Epithelial cell of prostate (primary cell): ENCODE results near the gene ABLIM2.

Source experiments
- DNase-seq: peaks from one replicate; pipeline ENCODE4 v3.0.0-alpha.2; 2011; ENCODE audit warnings: low read depth, low spot score
- H3K27ac ChIP-seq: fragments of 450-650 bp; 2 replicates; pipeline ENCODE4 v1.5.1; 2017; ENCODE audit warnings: mild to moderate bottlenecking

The ABLIM2 gene

GRCh38 chr4:8078610-8079015, 80.0 kb downstream of the ABLIM2 start:
- H3K27ac ChIP-seq, result no peak overlapping the region
- DNase-seq, result no peak

GRCh38 chr4:8078109-8078494, 80.5 kb downstream of the ABLIM2 start:
- no peak for DNase-seq
- H3K27ac ChIP-seq, result no peak overlapping the region

GRCh38 chr4:8077181-8078108, 81.2 kb downstream of the ABLIM2 start:
- no peak for DNase-seq
- H3K27ac ChIP-seq, result no peak overlapping the region

- no peak overlapping the region for H3K27ac ChIP-seq
- no peak for DNase-seq
Measured at GRCh38 chr4:8076023-8076422, 82.6 kb downstream of the ABLIM2 start.

DNA sequence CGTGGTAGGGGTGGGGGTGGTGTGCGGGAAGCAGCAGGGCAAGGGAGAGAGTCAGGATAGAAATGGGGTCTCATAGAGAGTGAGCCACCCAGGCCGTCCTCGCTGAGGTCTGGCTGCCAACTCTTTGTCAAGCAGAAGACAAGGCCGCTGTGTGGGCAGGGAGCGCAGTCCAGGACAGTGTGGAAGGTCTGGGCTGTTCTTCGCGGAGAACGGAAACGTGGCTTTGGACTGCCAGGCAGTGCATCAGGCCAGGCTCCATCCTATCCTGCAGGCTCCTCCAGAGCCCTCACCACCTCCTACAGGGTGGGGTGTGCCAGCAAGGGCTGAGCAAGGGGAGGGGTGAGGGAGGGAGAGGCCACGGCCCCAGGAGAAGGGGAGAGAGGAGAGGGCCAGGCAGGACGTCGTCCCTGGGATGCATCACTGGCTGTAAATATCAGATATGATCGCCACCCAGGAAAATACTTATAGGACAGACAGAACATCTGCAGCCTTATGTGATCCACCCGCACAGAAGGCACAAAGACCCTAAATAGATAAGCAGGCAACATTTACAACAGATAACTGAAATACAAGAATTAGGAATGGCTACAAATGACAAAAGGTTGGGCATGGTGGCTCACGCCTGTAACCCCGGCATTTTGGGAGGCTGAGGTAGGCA, 85.3 kb downstream of the ABLIM2 start:
- H3K27ac ChIP-seq, result no peak overlapping the region

GRCh38 chr4:8072235-8072968, 86.2 kb downstream of the ABLIM2 start:
- no peak overlapping the region for H3K27ac ChIP-seq
- DNase-seq, result no peak

More for the DNA sequence above, 85.3 kb downstream of the ABLIM2 start:
- DNase-seq, result no peak

DNA sequence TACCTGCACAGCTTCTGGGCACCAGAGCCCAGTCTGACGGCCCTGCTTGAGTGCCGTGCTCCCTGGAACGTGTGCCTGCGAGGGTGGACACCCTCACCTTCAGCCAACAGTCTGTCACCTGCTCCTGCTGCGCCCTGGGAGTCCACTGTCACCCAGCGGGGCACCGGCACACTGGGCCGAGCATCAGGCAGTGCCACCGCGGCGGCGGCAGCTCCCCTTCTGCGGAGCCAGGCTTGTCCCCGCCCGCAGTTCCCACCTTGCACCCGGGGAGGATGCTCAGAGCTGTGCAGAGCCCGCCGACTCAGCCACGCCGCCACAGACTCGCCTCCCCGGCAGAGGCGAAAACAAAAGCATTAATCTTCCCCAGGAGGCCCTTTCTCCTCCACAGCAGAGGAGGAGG, 86.8 kb downstream of the ABLIM2 start:
- DNase-seq, result no peak
- H3K27ac ChIP-seq, result no peak overlapping the region

DNA sequence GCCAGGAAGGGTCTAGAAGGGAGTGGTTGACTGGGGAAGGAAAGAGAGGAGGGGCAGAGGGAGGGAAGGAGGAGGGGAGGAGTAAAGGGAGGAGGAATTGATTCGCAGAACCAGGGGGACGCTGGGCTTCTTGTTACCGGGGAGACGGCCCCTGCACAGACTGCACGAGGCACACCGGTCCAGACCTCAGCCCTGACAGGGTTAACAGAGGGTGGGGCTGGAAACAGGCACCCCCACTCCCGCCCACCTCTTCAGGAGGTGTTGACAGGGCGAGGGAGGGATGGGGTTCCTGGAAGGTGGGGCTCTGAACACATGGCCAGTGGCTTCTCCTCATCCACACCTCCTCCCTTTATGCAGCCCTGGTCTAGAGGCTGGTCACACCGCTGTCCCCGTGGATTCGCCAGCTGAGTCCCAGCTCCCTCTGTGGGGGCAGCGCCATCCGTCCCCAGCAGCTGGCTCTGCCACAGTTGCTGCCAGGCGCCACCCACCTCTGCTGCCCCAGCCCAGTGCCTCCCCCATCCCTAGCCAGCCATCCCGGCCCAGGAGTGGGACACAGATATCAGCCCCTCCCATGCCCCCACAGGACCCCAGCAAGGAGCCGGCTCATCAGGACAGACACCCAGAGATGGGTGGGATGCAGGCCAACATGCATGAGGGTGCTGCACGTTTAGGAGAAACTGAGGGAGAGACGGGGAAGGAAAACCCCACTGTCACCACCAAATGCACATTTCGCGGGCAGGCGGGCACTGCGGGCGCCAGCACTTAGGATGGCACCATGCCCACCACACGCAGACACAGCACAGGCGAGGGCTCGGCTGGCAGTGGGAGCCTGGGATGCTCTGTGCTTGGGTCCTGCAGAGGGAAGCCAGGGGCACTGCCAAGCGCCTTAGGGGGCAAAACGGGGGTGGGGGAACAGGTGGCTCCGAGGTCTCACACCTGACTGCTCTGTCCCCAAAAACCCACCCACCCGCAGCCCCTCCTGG, 87.6 kb downstream of the ABLIM2 start:
- no peak for DNase-seq
- no peak overlapping the region for H3K27ac ChIP-seq

DNA sequence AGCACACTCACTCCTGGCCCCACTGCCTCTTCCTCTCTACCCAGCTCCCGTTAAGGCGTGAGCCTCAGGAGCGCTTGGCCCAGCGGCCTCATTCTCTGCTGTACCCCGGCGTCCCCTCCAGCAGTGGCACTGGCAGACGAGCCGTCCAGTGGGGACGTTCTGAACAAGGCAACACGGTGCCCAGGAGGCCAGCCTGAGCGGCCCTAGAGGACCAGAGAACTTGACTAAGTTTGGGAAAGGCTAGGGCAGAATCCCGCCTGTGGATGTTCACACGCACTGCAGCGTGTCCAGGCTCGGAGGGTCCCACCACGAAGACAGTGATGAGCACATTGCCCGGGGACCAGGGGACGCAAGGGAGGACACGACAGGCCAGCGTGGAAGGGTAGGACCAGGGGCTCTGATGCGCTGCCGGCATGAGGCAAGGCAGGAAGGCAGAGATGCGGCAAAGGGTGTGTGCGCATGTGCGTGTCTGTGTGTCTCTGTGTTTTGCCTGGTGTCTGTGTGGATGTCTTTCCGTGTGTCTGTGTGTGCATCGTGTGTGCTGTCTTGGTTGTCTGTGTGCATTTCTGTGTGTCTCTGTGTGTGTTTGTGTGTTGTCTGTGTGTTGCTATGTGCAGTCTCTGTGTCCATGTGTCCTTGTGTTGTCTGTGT, 89.4 kb downstream of the ABLIM2 start:
- no peak overlapping the region for H3K27ac ChIP-seq
- DNase-seq, result no peak

GRCh38 chr4:8067945-8068896, 90.4 kb downstream of the ABLIM2 start:
- no peak for DNase-seq
- H3K27ac ChIP-seq, result no peak overlapping the region

DNA sequence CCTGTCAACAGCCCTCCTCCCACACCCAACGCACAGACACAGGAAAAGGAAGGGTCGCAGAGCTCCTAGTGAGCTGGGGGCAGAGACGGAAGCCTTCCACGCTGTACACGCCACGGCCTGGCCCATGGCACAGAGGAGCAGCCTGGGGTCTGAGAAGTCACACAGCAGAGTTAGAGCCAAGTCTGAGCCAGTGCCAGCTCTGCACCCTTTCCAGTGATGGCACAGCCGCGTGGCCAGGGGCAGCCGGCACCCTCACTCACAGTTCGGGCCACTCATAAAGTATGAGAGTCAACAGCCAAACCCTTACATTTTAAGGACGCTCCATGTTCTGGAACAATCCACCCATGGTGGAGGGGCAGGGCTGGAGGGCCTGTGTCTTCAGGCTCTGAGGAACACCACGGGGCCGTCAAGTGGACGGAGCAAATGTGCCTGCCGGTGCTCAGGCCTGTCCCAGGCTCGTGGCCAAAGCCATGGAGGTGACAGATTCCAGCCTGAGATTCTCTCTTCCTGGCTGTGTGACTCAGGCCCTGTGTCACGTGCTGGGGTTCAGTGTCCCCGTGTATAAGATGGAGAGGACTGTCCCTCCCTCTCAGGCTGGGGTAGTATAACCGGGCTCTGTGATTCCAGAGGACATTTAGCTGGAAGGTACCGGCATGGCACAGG, 91.2 kb downstream of the ABLIM2 start:
- no peak overlapping the region for H3K27ac ChIP-seq
- DNase-seq, result no peak

GRCh38 chr4:8066336-8066931, 92.2 kb downstream of the ABLIM2 start:
- DNase-seq, result no peak
- no peak overlapping the region for H3K27ac ChIP-seq

- H3K27ac ChIP-seq, result no peak overlapping the region
- DNase-seq, result no peak
Measured at GRCh38 chr4:8063974-8064563, 94.5 kb downstream of the ABLIM2 start.

GRCh38 chr4:8061573-8061972, 97.0 kb downstream of the ABLIM2 start:
- DNase-seq, result no peak
- no peak overlapping the region for H3K27ac ChIP-seq

DNA sequence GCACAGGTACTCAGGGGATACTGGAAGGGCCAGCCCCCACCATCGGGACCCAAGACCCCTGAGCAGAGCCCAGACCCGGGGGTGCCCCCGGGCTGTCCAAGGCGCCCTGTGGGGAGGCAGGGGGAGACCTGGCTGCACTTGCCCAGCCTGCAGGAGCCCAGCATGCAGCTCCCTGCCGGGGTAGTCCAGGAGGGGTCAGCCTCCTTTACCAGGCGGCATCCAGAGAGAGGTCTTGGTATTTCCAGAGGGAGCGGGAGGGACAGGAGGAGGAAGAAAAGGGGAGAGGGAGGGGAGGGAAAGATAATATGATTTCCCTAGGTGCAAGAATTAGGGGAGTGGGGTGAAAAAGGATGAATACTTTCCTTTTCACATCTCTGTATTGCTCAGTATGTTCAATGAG, 97.5 kb downstream of the ABLIM2 start:
- no peak overlapping the region for H3K27ac ChIP-seq
- no peak for DNase-seq

- H3K27ac ChIP-seq, result no peak overlapping the region
- DNase-seq, result no peak
Measured at GRCh38 chr4:8060632-8061031, 98.0 kb downstream of the ABLIM2 start.

DNA sequence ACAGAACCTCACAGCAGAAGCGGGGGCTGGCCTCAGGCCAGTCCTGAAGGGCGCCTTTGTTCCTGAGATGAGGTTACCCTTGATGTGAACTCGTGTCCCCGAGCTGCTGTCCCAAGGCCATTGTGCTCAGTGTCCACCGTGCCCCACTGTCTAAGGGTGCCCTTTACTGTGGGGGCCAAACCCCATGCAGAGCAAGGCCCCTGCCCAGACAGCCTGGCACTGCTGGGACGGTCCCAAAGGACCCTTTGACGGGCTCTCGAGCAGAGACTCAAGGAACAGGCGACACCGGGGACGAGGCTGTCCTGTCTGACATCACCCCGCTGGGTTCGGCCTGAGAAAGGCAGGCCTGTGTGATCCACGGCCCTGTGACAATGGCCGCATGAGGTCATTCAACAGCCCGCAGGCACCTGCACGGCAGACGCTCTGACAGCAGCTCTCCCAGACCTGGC, 100.6 kb downstream of the ABLIM2 start:
- DNase-seq, result no peak

More for the DNA sequence above, 100.6 kb downstream of the ABLIM2 start:
- no peak overlapping the region for H3K27ac ChIP-seq
